ENCODE data around the gene CTDP1.

Gene CTDP1

GRCh38 chr18:79802298-79802697, 122.7 kb downstream of the CTDP1 start:
- TF ChIP-seq Cebpa-rat (IDR thresholded peaks at IDR 0.05) = no peak
- Histone ChIP-seq H3K36me3 (no peaks in the 10 kb centered on the region), H3K27ac (no peak overlapping the region), H3K4me2 (no peak overlapping the region), H3K9ac (no peak overlapping the region), H3K4me3 (no peak overlapping the region), H4K20me1 (peaks cover 0 to 54% (median 24%) of the 10 kb centered on the region in 11 experiments; a peak in 19 of 22 replicates), H3K4me1 (peaks cover 25 to 64% (median 56%) of the 10 kb centered on the region in 10 experiments), H3K27me3 (peaks cover 34 to 82% (median 58%) of the 10 kb centered on the region in 11 experiments), H3K9me3 (replicated peaks in 1 of 11) (no peaks in the 10 kb centered on the region)

- TF ChIP-seq Cebpa-rat (IDR thresholded peaks at IDR 0.05) = no peak
- Histone ChIP-seq H3K4me3 (no peak overlapping the region), H3K9me3 (replicated peaks in 1 of 11) (no peaks in the 10 kb centered on the region), H3K9ac (no peak overlapping the region), H4K20me1 (peaks cover 0 to 44% (median 16%) of the 10 kb centered on the region in 11 experiments; a peak in 18 of 22 replicates), H3K4me2 (peak overlapping the region in 7 of 11 experiments; percentile 29 to 79 (median 60); a peak in 6 of 22 replicates), H3K27ac (no peak overlapping the region), H3K4me1 (peaks cover 16 to 54% (median 46%) of the 10 kb centered on the region in 10 experiments), H3K36me3 (no peaks in the 10 kb centered on the region), H3K27me3 (peaks cover 21 to 68% (median 45%) of the 10 kb centered on the region in 11 experiments)
Observed at GRCh38 chr18:79803611-79804051, 124.0 kb downstream of the CTDP1 start.
